NCI-H146 treated with DMSO at 0.1 percent for 48 hours (cell line): ENCODE results near the gene IL3RA.

Experiments used
- DNase-seq: peaks from one replicate; lab custom pipeline; 2025; ENCODE audit not compliant: unreplicated experiment; lab: John Stamatoyannopoulos, UW

Gene IL3RA

DNA sequence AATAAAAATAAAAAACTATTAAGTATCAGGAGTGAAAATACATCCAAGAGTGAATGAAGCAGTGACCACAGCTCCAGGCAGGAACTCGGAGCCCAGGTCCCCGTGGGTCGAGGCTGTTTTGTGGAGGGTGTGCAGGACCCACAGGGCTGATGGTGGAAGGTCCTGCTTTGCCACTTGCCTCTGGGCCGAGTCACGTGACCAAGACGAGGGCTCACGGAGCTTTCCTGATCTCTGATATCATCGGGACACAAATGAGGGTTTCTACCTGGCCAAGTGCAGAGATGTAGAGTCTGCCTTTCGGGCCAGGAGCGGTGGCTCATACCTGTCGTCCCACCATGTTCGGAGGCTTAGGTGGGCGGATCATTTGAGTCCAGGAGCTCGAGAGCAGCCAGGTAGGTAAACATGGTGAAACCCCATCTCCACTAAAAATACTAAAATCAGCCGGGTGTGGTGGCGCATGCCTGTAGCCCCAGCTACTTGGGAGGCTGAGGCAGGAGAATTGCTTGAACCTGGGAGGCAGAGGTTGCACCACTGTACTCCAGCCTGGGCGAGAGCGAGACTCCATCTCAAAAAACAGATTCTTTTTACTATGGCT is 48.2 kb downstream of the IL3RA start:
- no peak for DNase-seq

GRCh38 chrX:1385253-1386223 is 49.0 kb downstream of the IL3RA start:
- no peak for DNase-seq

GRCh38 chrX:1386338-1387127 is 49.9 kb downstream of the IL3RA start:
- no peak for DNase-seq

DNA sequence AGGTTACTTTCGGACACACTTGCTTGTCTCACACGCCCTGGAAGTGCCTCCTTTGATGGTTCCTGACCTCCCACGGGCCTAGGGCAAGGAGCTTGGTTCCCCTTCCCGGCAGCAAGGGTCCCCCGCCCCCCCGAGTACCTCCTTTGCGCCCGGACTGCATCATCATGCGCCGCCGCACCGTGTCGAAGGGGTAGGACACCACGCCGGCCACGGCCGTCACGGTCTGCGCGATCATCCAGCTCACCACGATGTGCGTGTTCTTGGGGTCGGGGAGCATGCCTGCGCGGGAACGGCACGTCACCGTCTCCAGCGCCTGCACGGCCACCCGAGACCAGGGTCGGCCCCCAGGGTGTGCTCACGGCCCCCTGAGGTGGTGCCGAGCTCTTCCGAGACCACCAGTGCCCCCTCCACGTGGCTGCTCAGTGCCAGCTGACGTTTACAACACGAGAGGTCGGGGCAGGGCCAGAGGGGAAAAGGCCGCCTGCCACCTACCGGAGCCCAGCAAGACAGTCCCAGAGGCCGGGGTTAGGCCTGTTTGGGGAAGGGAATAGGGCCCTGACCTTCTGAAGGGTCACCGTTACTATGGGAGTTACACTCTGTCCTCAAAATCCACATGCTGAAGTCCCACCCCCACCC is 50.7 kb downstream of the IL3RA start:
- DNase-seq = no peak

- no peak for DNase-seq
Observed at GRCh38 chrX:1388651-1389050, 52.1 kb downstream of the IL3RA start.

GRCh38 chrX:1389181-1389992 is 52.8 kb downstream of the IL3RA start:
- no peak for DNase-seq

- no peak for DNase-seq
Observed at GRCh38 chrX:1389993-1390285, 53.4 kb downstream of the IL3RA start.

DNA sequence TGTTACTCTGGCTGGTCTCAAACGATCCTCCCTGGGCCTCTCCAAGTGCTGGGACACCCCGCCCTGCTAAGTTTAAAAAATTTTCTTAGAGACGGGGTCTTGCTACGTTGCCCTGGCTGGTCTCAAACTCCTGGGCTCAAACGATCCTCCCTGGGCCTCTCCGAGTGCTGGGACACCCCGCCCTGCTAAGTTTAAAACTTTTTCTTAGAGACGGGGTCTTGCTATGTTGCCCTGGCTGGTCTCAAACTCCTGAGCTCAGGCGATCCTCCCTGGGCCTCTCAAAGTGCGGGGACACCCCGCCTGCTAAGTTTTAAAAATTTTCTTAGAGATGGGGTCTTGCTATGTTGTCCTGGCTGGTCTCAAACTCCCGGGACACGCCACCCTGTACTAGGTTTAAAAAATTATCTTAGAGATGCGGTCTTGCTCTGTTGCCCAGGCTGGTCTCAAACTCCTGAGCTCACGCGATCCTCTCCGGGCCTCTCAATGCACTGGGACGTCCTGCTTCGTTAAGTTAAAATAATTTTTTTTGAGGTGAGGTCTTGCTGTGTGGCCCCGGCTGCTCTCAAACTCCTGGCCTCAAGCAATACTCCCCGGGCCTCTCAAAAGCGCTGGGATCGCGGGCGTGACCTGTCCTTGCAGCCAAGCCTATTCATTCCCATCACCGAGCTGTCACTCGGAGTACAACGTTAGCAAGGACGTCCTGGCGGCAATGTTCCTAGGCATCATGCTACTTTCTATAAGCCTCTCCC is 54.2 kb downstream of the IL3RA start:
- DNase-seq = no peak

DNA sequence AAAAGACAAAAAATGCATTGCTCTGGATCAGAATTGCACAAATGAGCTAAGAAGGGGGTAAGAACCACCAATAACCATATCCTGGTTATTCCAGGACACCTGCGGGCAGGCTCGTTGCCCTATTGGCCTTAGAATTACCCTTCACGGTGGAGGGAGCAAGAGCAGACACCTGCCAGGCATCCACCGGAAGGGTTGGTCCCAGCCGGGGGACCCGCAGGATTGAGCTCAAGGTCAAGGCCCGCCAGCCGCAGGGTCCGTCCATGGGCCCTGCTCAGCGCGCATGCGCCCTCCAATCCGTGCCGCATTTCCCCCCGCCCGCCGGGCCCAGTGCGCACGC is 54.8 kb downstream of the IL3RA start:
- DNase-seq = no peak

GRCh38 chrX:1391707-1392375 is 55.3 kb downstream of the IL3RA start, which contains the start of gene SLC25A6:
Gene SLC25A6, minus strand, starts transcription at chrX:1392113. Its CDS starts 104 bp downstream, at chrX:1392009.
- DNase-seq = no peak

- no peak for DNase-seq
Observed at GRCh38 chrX:1392376-1393068, 55.9 kb downstream of the IL3RA start.

DNA sequence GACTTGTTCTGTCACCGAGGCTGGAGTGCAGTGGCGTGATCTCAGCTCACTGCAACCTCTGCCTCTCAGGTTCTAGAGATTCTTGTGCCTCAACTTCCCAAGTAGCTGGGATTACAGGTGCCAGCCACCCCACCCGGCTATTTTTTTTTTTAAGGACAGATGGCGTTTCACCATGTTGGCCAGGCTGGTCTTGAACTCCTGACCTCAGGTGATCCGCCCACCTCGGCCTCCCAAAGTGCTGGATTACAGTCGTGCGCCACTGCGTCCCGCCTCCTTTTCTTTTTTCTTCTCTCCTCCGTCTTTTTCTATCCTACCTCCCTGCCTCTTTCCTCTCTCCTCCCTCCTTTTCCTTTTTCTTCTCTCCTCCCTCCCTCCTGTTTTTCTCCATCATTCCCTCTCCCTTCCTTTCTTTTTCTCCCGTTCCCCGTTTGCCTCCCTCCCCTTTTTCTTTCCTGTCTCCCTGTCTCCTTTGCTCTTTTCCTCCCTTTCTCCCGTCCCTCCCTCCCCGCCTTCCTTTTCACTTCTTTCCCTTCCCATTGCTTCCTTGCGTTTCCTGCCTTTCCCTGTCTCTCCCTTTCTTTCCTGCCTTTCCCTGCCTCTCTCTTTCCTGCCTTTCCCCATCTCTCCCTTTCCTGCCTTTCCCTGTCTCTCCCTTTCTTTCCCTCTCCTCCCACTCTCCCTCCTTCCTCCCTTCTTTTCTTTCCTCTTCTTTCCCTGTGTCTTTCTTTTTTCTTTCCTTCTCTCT is 57.5 kb downstream of the IL3RA start:
- DNase-seq = no peak

- DNase-seq = no peak
Observed at GRCh38 chrX:1394731-1395501, 58.3 kb downstream of the IL3RA start.

GRCh38 chrX:1395646-1396216 is 59.1 kb downstream of the IL3RA start:
- no peak for DNase-seq

- no peak for DNase-seq
Observed at GRCh38 chrX:1397001-1397400, 60.4 kb downstream of the IL3RA start.

GRCh38 chrX:1397441-1398270 is 61.1 kb downstream of the IL3RA start:
- DNase-seq = no peak
